H9 (cell line): ENCODE results near the gene BIN1. TPM values are rescaled to one million over a fixed set of nuclear protein-coding genes. Genes with fewer than 3 reads are reported as not detected.

ENCODE experiments used
- DNase-seq: peaks from one replicate; pipeline ENCODE4 v3.0.0-alpha.2; 2017
- H2AFZ ChIP-seq: one replicate; pipeline ENCODE4 v1.6.1; 2013; ENCODE audit warnings: mild to moderate bottlenecking, low read length, control low read depth, moderate library complexity
- H2AK5ac ChIP-seq: 2 replicates; pipeline ENCODE4 v1.6.1; 2013; ENCODE audit warnings: low read length, control low read depth, mixed read lengths; ENCODE audit not compliant: insufficient read length
- H2BK120ac ChIP-seq: one replicate; pipeline ENCODE4 v1.6.1; 2013; ENCODE audit warnings: low read depth, mild to moderate bottlenecking, low read length, control low read depth, inconsistent platforms; ENCODE audit not compliant: poor library complexity, severe bottlenecking
- H2BK12ac ChIP-seq: 2 replicates; pipeline ENCODE4 v1.6.1; 2013; ENCODE audit warnings: low read length, control low read depth, mixed read lengths, low read depth; ENCODE audit not compliant: insufficient read length
- H2BK15ac ChIP-seq: 2 replicates; pipeline ENCODE4 v1.6.1; 2013; ENCODE audit warnings: low read depth, low read length, control low read depth
- H2BK20ac ChIP-seq: one replicate; pipeline ENCODE4 v1.6.1; 2013; ENCODE audit warnings: low read depth, mild to moderate bottlenecking, low read length, control low read depth, inconsistent platforms; ENCODE audit not compliant: poor library complexity, severe bottlenecking
- H2BK5ac ChIP-seq: 2 replicates; pipeline ENCODE4 v1.6.1; 2013; ENCODE audit warnings: low read length, control low read depth, mixed read lengths; ENCODE audit not compliant: insufficient read length
- H3K14ac ChIP-seq: 2 replicates; pipeline ENCODE4 v1.6.1; 2013; ENCODE audit warnings: low read length, control low read depth; ENCODE audit not compliant: insufficient read depth
- H3K18ac ChIP-seq: 2 replicates; pipeline ENCODE4 v1.6.1; 2013; ENCODE audit warnings: low read depth, mild to moderate bottlenecking, mixed read lengths, low read length, control low read depth; ENCODE audit not compliant: insufficient read length
- H3K23ac ChIP-seq: 2 replicates; pipeline ENCODE4 v1.6.1; 2013; ENCODE audit warnings: low read length, control low read depth, mixed read lengths, low read depth; ENCODE audit not compliant: insufficient read length
- H3K23me2 ChIP-seq: 2 replicates; pipeline ENCODE4 v1.6.1; 2013; ENCODE audit warnings: low read depth, mild to moderate bottlenecking, mixed read lengths, low read length, control low read depth; ENCODE audit not compliant: insufficient read length, poor library complexity, severe bottlenecking
- H3K27ac ChIP-seq: 2 replicates; pipeline ENCODE4 v1.5.1; 2013; ENCODE audit warnings: low read length, control low read depth, mixed read lengths, low read depth; ENCODE audit not compliant: insufficient read length
- H3K27me3 ChIP-seq: 2 replicates; pipeline ENCODE4 v1.6.1; 2013; ENCODE audit warnings: low read length, control low read depth, inconsistent platforms; ENCODE audit not compliant: insufficient read depth
- H3K4ac ChIP-seq: 2 replicates; pipeline ENCODE4 v1.6.1; 2013; ENCODE audit warnings: low read depth, mild to moderate bottlenecking, control low read depth, inconsistent platforms, low read length, moderate library complexity
- H3K4me1 ChIP-seq: 2 replicates; pipeline ENCODE4 v1.6.1; 2013; ENCODE audit warnings: low read length, control low read depth, inconsistent platforms; ENCODE audit not compliant: insufficient read depth
- H3K4me2 ChIP-seq: 2 replicates; pipeline ENCODE4 v1.6.1; 2013; ENCODE audit warnings: low read length, control low read depth, mixed read lengths; ENCODE audit not compliant: insufficient read length, insufficient read depth
- H3K56ac ChIP-seq: 2 replicates; pipeline ENCODE4 v1.6.1; 2013; ENCODE audit warnings: low read depth, mild to moderate bottlenecking, mixed read lengths, low read length, control low read depth; ENCODE audit not compliant: insufficient read length
- H3K79me1 ChIP-seq: 2 replicates; pipeline ENCODE4 v1.6.1; 2013; ENCODE audit warnings: low read depth, mild to moderate bottlenecking, moderate library complexity, low read length, control low read depth, inconsistent platforms; ENCODE audit not compliant: insufficient read depth, poor library complexity, severe bottlenecking
- H3K79me2 ChIP-seq: 2 replicates; pipeline ENCODE4 v1.6.1; 2013; ENCODE audit warnings: low read length, control low read depth, inconsistent platforms; ENCODE audit not compliant: insufficient read depth
- H3K9ac ChIP-seq: 2 replicates; pipeline ENCODE4 v1.6.1; 2013; ENCODE audit warnings: low read length, control low read depth, mixed read lengths; ENCODE audit not compliant: insufficient read length; ENCODE audit errors: extremely low read depth
- H3K9me3 ChIP-seq: one replicate; pipeline ENCODE4 v1.6.1; 2013; ENCODE audit warnings: low read depth, low read length, inconsistent platforms; ENCODE audit not compliant: control insufficient read depth
- H3T11ph ChIP-seq: one replicate; pipeline ENCODE4 v1.6.1; 2013; ENCODE audit warnings: mild to moderate bottlenecking, low read length, control low read depth, inconsistent platforms
- H4K20me1 ChIP-seq: one replicate; pipeline ENCODE4 v1.6.1; 2013; ENCODE audit not compliant: control insufficient read depth, insufficient read length, insufficient read depth
- H4K5ac ChIP-seq: 2 replicates; pipeline ENCODE4 v1.6.1; 2013; ENCODE audit warnings: low read depth, mild to moderate bottlenecking, mixed read lengths, low read length, control low read depth; ENCODE audit not compliant: insufficient read length
- H4K8ac ChIP-seq: replicated peaks from 2 replicates; pipeline ENCODE4 v1.6.1; 2013; ENCODE audit warnings: low read length, control low read depth, mixed read lengths, low read depth; ENCODE audit not compliant: insufficient read length
- H4K91ac ChIP-seq: 2 replicates; pipeline ENCODE4 v1.6.1; 2013; ENCODE audit warnings: low read depth, mild to moderate bottlenecking, moderate library complexity, mixed read lengths, low read length, control low read depth; ENCODE audit not compliant: insufficient read length
- H3K27ac Mint-ChIP-seq, 3 experiments: 2 replicates in 2 of 3; 3 replicates in 1 of 3; pipeline ENCODE4 v1.8.0; 2020 to 2021; ENCODE audit warnings: mixed read lengths in 3 of 3, mild to moderate bottlenecking in 1 of 3, moderate library complexity in 1 of 3
- H3K27me3 Mint-ChIP-seq: 2 replicates; pipeline ENCODE4 v1.8.0; 2021; ENCODE audit warnings: low read depth, mild to moderate bottlenecking, moderate library complexity, mixed read lengths
- H3K36me3 Mint-ChIP-seq, 3 experiments: 2 replicates in 2 of 3; 3 replicates in 1 of 3; pipeline ENCODE4 v1.8.0; 2020 to 2021; ENCODE audit warnings: low read depth in 3 of 3, mixed read lengths in 3 of 3; ENCODE audit not compliant: insufficient read depth in 1 of 3
- H3K4me1 Mint-ChIP-seq, 2 experiments: 2 replicates each; pipeline ENCODE4 v1.8.0; 2020; ENCODE audit warnings: mixed read lengths in 2 of 2
- H3K4me3 Mint-ChIP-seq, 2 experiments: 2 replicates in 1 of 2; 3 replicates in 1 of 2; pipeline ENCODE4 v1.8.0; 2020 to 2021; ENCODE audit warnings: mild to moderate bottlenecking in 2 of 2, mixed read lengths in 2 of 2, moderate library complexity in 1 of 2
- H3K9me3 Mint-ChIP-seq, 2 experiments: 2 replicates in 1 of 2; 3 replicates in 1 of 2; pipeline ENCODE4 v1.8.0; 2020; ENCODE audit warnings: mild to moderate bottlenecking in 2 of 2, mixed read lengths in 2 of 2, moderate library complexity in 1 of 2
- WGBS: extraction: QIAGEN DNeasy Blood & Tissue Kit; methylation state at CpG from one replicate; pipeline ENCODE4 v1.1.7; 2013; ENCODE audit warnings: missing lambda C conversion rate, low lambda C conversion rate, mixed read lengths; ENCODE audit not compliant: insufficient read length; ENCODE audit errors: extremely low coverage; 5-methylcytosine and 5-hydroxymethylcytosine counted together
- total RNA-seq: library from RNA; stranded (reverse); gene quantifications from 2 replicates; pipeline ENCODE4 v1.2.1, GENCODE V29; 2021
- TF ChIP-seq, protein P1 (sequence below): fragments of 200-600 bp; sonication (generic); conservative IDR thresholded peaks from 3 replicates; pipeline ENCODE4 v1.8.0; 2021; ENCODE audit warnings: antibody characterized with exemption, mild to moderate bottlenecking

The BIN1 gene
- total RNA-seq, 1 experiment from 2014 or later: 32.0 TPM

DNA sequence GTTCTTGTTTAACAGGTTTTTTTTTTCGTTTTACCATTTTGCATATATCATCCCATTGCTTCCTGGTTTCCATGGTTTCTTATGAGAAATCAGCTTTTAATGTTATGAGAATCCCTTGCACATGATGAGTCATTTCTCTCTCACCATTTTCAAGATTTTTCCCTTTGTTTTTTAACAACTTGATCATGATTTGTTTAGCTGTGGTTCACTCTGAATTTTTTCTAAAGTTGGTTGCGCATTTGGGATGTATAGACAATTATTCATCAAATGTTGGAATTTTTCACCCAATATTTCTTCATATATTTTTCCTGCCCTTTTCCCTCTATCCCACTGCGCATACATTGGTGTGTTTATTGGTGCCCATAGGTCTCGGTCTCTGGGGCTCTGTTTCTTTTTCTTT, 42.4 kb upstream of the BIN1 start:
- Histone ChIP-seq H4K8ac (no peak overlapping the region), H3K4me2 (no peak overlapping the region), H3K23me2 (no peaks in the 10 kb centered on the region), H4K91ac (no peak overlapping the region), H2BK5ac (no peak overlapping the region), H3K27me3 (no peaks in the 10 kb centered on the region), H3K9me3 (no peaks in the 10 kb centered on the region), H3T11ph (no peak overlapping the region), H3K4me1 (no peaks in the 10 kb centered on the region), H3K27ac (no peak overlapping the region), H4K5ac (no peak overlapping the region), H2BK120ac (no peak overlapping the region), H3K4ac (no peak overlapping the region), H2AK5ac (no peak overlapping the region), H2BK15ac (no peak overlapping the region), H2AFZ (no peak overlapping the region), H2BK20ac (no peak overlapping the region), H3K56ac (no peak overlapping the region), H4K20me1 (no peaks in the 10 kb centered on the region), H3K14ac (no peak overlapping the region), H2BK12ac (no peak overlapping the region), H3K23ac (no peak overlapping the region), H3K18ac (no peak overlapping the region), H3K79me1 (no peaks in the 10 kb centered on the region), H3K9ac (no peak overlapping the region), H3K79me2 (no peaks in the 10 kb centered on the region)
- H3K27ac Mint-ChIP-seq: no peak overlapping the region
- H3K9me3 Mint-ChIP-seq: peaks cover 16 to 21% of the 10 kb centered on the region in 2 experiments
- DNase-seq: no peak
- WGBS: no CpG with 5 or more reads among the region's 4 CpGs
- H3K27me3 Mint-ChIP-seq: no peaks in the 10 kb centered on the region; the same call in none of the 2 replicates
- H3K36me3 Mint-ChIP-seq: peaks cover 4% of the 10 kb centered on the region in 3 experiments; a peak in 6 of 7 replicates
- H3K4me3 Mint-ChIP-seq: no peak overlapping the region
- TF ChIP-seq, protein P1, sequence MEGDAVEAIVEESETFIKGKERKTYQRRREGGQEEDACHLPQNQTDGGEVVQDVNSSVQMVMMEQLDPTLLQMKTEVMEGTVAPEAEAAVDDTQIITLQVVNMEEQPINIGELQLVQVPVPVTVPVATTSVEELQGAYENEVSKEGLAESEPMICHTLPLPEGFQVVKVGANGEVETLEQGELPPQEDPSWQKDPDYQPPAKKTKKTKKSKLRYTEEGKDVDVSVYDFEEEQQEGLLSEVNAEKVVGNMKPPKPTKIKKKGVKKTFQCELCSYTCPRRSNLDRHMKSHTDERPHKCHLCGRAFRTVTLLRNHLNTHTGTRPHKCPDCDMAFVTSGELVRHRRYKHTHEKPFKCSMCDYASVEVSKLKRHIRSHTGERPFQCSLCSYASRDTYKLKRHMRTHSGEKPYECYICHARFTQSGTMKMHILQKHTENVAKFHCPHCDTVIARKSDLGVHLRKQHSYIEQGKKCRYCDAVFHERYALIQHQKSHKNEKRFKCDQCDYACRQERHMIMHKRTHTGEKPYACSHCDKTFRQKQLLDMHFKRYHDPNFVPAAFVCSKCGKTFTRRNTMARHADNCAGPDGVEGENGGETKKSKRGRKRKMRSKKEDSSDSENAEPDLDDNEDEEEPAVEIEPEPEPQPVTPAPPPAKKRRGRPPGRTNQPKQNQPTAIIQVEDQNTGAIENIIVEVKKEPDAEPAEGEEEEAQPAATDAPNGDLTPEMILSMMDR: no peak
- peaks cover 9% of the 10 kb centered on the region in 2 experiments for H3K4me1 Mint-ChIP-seq
